IPS DF 6.9 (cell line): ENCODE results near the gene CISD2.
A peak's percentile ranks its signal among the peaks of the same experiment; 100 is the strongest.
"Not testable (repeated sequence)": the region's sequence is repeated elsewhere in the genome, so short reads cannot be mapped to it uniquely, and the experiment has no call there.

Experiments
- DNase-seq: peaks from one replicate; pipeline ENCODE4 v3.0.0-alpha.2; 2013; ENCODE audit warnings: low read depth, low spot score
- H3K27ac ChIP-seq: one replicate; pipeline ENCODE4 v1.5.1; 2013; ENCODE audit warnings: low read length, control low read depth
- H3K27me3 ChIP-seq: 2 replicates; pipeline ENCODE4 v1.6.1; 2013; ENCODE audit warnings: mild to moderate bottlenecking, low read length; ENCODE audit not compliant: control insufficient read depth, insufficient read depth
- H3K36me3 ChIP-seq: 2 replicates; pipeline ENCODE4 v1.6.1; 2013; ENCODE audit warnings: low read length; ENCODE audit not compliant: control insufficient read depth, insufficient read depth
- H3K4me1 ChIP-seq: 2 replicates; pipeline ENCODE4 v1.6.1; 2013; ENCODE audit warnings: low read length; ENCODE audit not compliant: control insufficient read depth, insufficient read depth
- H3K4me3 ChIP-seq: 2 replicates; pipeline ENCODE4 v1.5.1; 2013; ENCODE audit warnings: mild to moderate bottlenecking, low read length
- H3K9me3 ChIP-seq: 2 replicates; pipeline ENCODE4 v1.6.1; 2013; ENCODE audit warnings: low read length, inconsistent platforms; ENCODE audit not compliant: control insufficient read depth, insufficient read depth
- WGBS: extraction: QIAGEN DNeasy Blood & Tissue Kit; methylation state at CpG from one replicate; pipeline ENCODE4 v1.1.7; 2013; ENCODE audit warnings: mixed read lengths, missing lambda C conversion rate; ENCODE audit not compliant: insufficient read length, insufficient coverage; 5-methylcytosine and 5-hydroxymethylcytosine counted together

The CISD2 gene

DNA sequence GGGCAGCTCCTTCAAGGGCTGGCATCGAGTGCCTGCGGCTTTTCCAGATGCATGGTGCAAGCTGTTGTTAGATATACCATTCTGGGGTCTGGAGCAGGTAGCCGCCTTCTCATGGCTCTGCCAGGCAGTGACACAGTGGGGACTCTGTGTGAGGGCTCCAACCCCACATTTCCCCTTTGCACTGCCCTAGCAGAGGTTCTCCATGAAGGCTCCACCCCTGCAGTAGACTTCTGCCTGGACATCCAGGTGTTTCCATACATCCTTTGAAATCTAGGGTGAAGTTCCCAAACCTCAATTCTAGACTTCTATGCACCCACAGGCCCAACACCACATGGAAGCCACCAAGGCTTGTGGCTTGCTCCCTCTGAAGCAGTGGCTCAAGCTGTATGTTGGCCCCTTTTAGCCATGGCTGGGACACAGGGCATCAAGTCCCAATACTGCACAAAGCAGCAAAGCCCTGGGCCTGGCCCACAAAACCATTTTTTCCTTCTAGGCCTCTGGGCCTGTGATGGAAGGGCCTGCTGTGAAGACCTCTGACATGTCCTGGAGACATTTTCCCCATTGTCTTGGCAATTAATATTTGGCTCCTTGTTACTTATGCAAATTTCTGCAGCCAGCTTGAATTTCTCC lies 8.8 kb downstream of the CISD2 start:
- no CpG with 5 or more reads among the region's 3 CpGs for WGBS
- not testable (repeated sequence) for H3K27me3 ChIP-seq, H3K9me3 ChIP-seq, DNase-seq, H3K27ac ChIP-seq, H3K4me1 ChIP-seq, H3K36me3 ChIP-seq, H3K4me3 ChIP-seq

DNA sequence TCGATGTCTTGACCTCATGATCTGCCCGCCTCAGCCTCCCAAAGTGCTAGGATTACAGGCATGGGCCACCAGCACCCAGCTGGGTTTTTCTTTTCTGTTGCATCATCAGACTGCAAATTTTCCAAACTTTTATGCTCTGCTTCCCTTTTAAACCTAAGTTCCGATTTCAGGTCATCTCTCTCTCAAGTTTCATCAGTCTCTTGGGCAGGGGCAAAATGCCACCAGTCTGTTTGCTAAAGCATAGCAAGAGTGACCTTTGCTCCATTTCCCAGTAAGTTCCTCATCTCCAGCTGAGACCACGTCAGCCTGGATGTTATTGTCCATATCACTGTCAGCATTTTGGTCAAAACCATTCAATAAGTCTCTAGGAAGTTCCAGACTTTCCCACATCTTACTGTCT lies 9.6 kb downstream of the CISD2 start:
- H3K36me3 ChIP-seq, H3K9me3 ChIP-seq, H3K4me3 ChIP-seq, H3K4me1 ChIP-seq, H3K27me3 ChIP-seq, DNase-seq, H3K27ac ChIP-seq: not testable (repeated sequence)
- no CpG with 5 or more reads among the region's 4 CpGs for WGBS

DNA sequence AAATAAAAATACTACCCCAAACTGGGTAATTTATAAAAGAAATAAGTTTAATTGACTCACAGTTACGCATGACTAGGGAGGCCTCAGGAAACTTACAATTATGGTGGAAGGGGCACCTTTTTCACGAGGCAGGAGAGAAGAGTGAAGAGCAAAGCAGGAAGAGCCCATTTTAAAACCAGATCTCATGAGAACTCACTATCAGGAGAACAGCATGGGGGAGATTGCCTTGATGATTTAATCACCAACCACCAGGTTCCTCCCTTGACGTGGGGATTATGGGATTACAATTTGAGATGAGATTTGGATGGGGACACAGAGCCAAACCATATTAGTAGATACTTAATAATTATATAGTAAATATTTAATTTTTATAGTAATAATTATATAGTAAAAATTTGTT lies 10.1 kb downstream of the CISD2 start:
- Histone ChIP-seq H3K9me3 (no peaks in the 10 kb centered on the region), H3K4me1 (no peaks in the 10 kb centered on the region; the same call in 1 of the 2 replicates), H3K27ac (no peak overlapping the region), H3K36me3 (no peaks in the 10 kb centered on the region; the same call in 1 of the 2 replicates), H3K27me3 (no peaks in the 10 kb centered on the region), H3K4me3 (no peak overlapping the region)
- WGBS = no CpG with 5 or more reads among the region's 3 CpGs
- no peak for DNase-seq

DNA sequence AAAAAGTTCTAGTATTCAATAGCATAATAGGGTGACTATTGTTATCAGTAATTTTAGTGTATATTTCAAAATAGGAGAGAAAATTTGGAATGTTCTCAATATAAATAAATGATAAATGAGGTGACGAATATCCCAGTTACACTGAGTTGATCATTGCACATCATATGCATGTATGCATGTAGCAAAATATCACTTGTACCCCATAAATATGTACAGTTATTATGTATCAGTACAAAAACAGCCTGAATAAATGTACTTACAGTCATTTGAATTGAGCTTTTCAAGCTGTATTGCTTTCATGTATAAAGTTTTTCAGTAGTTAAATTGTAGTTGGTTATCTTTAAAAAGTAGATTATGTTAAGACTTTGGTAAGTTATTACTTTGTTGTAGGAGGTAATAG lies 12.6 kb downstream of the CISD2 start:
- no CpG with 5 or more reads among the region's 1 CpG for WGBS
- no peak for DNase-seq

DNA sequence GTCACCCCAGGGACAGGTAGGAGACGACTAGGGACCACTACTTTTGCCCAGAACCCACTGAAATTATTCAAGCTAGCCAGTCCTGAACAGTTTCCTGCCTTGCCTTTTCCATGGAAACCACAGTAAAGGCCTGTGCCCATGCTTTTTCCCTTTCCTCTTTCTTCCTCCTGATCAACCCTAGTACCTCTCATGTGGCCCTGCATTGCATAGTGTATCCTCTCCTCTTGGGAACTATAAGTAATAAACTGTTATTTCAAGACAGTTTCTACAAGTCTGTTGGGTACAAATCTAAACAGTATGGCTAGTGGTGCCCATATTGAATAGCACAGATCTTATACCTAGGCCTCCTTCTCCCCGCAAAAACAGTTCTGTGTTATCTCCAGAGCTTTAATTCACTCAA lies 14.5 kb downstream of the CISD2 start:
- no peaks in the 10 kb centered on the region for H3K9me3 ChIP-seq
- H3K4me1 ChIP-seq = no peaks in the 10 kb centered on the region; the same call in 1 of the 2 replicates
- no peak for DNase-seq
- no peaks in the 10 kb centered on the region for H3K36me3 ChIP-seq
- H3K4me3 ChIP-seq = no peak overlapping the region
- no peaks in the 10 kb centered on the region for H3K27me3 ChIP-seq
- no CpG with 5 or more reads among the region's 2 CpGs for WGBS
- H3K27ac ChIP-seq = no peak overlapping the region

More for the DNA sequence above, 12.6 kb downstream of the CISD2 start:
- no peak overlapping the region for H3K27ac ChIP-seq
- no peak overlapping the region for H3K4me3 ChIP-seq
- H3K4me1 ChIP-seq = no peaks in the 10 kb centered on the region; the same call in 1 of the 2 replicates
- no peaks in the 10 kb centered on the region for H3K36me3 ChIP-seq
- no peaks in the 10 kb centered on the region for H3K9me3 ChIP-seq
- H3K27me3 ChIP-seq = no peaks in the 10 kb centered on the region

DNA sequence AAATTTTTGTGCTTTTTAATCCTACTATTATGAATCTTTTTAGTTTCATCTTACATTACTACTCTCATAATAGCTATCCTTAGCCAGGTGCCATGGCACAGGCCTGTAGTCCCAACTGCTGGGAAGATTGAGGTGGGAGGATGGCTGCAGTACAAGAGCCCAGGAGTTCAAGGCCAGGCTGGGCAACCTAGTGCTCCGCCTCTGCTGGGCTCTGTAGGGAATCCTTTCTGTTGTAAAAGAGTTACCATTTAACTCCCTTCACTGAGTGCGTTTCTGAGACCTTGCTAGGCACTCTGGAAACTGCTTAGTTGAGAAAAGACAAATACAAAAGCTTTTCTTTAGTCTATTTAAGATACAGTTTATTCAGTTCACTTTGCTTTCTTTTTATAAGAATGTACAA lies 19.8 kb downstream of the CISD2 start:
- not testable (repeated sequence) for H3K4me1 ChIP-seq, H3K9me3 ChIP-seq, H3K36me3 ChIP-seq, H3K27ac ChIP-seq, H3K4me3 ChIP-seq, H3K27me3 ChIP-seq
- no CpG with 5 or more reads among the region's 2 CpGs for WGBS
- DNase-seq = peak; percentile 5

DNA sequence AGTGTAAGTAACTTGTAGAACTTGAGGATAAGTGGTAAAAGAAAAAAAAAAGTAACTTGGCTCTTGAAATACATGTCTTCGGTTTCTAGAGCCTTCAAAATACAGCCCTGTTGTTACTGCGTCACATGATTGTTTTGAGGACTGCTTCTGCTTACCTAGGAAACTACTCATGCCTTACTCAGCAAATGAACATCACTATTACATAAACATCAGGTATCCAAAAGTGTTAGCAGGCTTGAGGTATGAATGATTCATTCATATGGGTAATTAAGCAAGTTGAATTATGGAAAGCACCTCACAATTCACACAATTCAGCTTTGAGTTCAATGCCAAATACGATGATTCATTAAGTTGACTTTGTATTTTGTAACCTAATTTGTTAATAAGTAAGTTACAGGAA lies 21.1 kb downstream of the CISD2 start:
- not testable (repeated sequence) for H3K9me3 ChIP-seq, DNase-seq, H3K27me3 ChIP-seq, H3K36me3 ChIP-seq, H3K4me3 ChIP-seq, H3K4me1 ChIP-seq, H3K27ac ChIP-seq
- WGBS = no CpG with 5 or more reads among the region's 3 CpGs

DNA sequence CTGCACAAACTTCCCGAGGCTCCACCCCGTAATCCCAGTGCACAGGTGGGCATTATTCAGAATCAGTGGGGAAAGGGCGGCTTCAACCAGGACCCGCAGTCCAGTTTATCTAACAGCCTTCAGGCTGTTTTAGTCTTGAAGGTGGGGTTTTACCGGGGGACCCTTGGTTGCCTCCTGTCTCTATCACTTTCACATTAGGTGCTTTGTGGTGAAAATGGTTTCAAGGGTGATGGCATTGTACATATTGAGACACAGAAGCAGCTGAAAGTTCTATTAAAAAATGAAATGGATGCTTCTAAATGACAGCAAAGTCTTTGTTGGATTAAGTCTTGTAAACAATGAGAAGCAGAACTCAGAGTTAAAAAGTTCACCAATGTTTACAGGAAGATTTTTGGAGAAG lies 27.8 kb downstream of the CISD2 start:
- H3K4me3 ChIP-seq, H3K9me3 ChIP-seq, H3K27ac ChIP-seq, H3K27me3 ChIP-seq, DNase-seq, H3K36me3 ChIP-seq, H3K4me1 ChIP-seq: not testable (repeated sequence)
- WGBS = no CpG with 5 or more reads among the region's 5 CpGs

DNA sequence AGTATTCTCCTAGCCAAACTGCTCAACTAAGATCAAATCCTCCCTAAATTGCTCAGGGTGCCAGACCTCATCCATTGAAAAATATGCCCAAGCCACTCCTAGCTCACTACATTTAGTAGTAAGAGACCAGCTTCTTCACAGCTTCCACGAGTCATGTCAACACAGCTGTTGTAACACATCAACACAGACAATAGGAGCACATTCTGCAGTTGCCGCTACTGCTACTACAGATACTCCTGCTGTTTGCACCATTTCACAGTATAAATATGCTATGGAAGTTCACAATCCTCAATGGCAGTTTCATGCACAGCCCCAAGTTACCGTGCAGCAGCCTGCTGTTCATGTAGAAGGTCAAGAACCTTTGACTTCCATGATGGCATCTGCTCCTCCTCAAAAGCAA lies 28.8 kb downstream of the CISD2 start:
- H3K27ac ChIP-seq, H3K27me3 ChIP-seq, H3K36me3 ChIP-seq, H3K4me1 ChIP-seq, DNase-seq, H3K4me3 ChIP-seq, H3K9me3 ChIP-seq: not testable (repeated sequence)
- no CpG with 5 or more reads among the region's 3 CpGs for WGBS

DNA sequence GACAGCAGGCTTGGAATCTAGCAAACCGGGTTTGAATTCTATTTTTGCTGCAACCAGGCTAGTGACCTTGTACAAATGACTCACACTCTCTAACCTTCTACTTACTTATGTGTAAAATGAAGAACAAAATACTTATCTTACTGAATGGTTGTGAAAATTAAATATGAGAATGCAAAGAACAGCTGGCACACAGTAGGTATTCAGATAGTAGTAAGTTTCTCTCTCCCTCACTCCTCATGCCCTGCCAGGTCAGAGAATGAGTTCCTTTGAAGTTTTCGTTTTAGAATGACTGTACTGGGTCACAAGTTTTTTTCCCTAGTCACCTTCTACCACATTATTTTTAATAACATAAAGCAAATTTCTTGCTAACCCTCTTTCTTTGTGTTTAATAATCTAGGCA lies 33.0 kb downstream of the CISD2 start:
- Histone ChIP-seq H3K4me3 (no peak overlapping the region), H3K27me3 (no peaks in the 10 kb centered on the region), H3K27ac (no peak overlapping the region), H3K36me3 (no peaks in the 10 kb centered on the region), H3K4me1 (no peaks in the 10 kb centered on the region), H3K9me3 (no peaks in the 10 kb centered on the region)
- DNase-seq = no peak
- no CpG with 5 or more reads among the region's 2 CpGs for WGBS

DNA sequence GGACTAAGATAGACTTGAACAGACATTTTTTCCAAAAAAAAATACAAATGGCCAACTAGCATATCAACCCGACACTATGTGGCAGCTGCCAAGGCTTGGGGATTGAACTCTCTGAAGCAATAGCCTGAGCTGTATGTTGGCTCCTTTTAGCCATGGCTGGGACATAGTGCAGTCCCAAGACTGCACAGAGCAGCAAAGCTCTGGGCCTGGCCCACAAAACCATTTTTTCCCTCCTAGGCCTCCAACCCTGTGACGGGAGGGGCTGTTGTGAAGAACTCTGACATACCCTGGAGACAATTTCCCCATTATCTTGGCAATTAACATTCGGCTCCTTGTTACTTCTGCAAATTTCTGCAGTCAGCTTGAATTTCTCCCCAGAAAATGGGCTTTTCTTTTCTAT lies 50.1 kb downstream of the CISD2 start:
- no peaks in the 10 kb centered on the region for H3K4me1 ChIP-seq
- H3K27ac ChIP-seq = no peak overlapping the region
- H3K4me3 ChIP-seq = no peak overlapping the region
- H3K36me3 ChIP-seq = no peaks in the 10 kb centered on the region
- WGBS = no CpG with 5 or more reads among the region's 3 CpGs
- no peak for DNase-seq
- H3K9me3 ChIP-seq = no peaks in the 10 kb centered on the region
- no peaks in the 10 kb centered on the region for H3K27me3 ChIP-seq
